Epidermal melanocyte (primary cell): Measurements from ENCODE around the gene ISG15.
"Not testable (repeated sequence)": the region's sequence is repeated elsewhere in the genome, so short reads cannot be mapped to it uniquely, and the experiment has no call there.

Experiments used
- DNase-seq: peaks from one replicate; pipeline ENCODE4 v3.0.0; 2011; ENCODE audit warnings: low spot score; ENCODE audit not compliant: insufficient read length

Gene ISG15

GRCh38 chr1:975365-975764 lies 37.9 kb upstream of the ISG15 start:
- no peak for DNase-seq

GRCh38 chr1:975896-976683 lies 37.2 kb upstream of the ISG15 start:
- peak; percentile 95 for DNase-seq

GRCh38 chr1:976791-977190 lies 36.5 kb upstream of the ISG15 start:
- not testable (repeated sequence) for DNase-seq

GRCh38 chr1:978069-978834 lies 35.0 kb upstream of the ISG15 start:
- DNase-seq = no peak

- no peak for DNase-seq
These were observed 34.2 kb upstream of the ISG15 start for GRCh38 chr1:978835-979743.

GRCh38 chr1:979744-980072 lies 33.6 kb upstream of the ISG15 start:
- DNase-seq = no peak

GRCh38 chr1:980137-980571 lies 33.1 kb upstream of the ISG15 start:
- DNase-seq = no peak

GRCh38 chr1:980602-981395 lies 32.5 kb upstream of the ISG15 start:
- no peak for DNase-seq

- DNase-seq = no peak
These were observed 31.8 kb upstream of the ISG15 start for GRCh38 chr1:981491-981954.

- DNase-seq = no peak
These were observed 31.2 kb upstream of the ISG15 start, which contains the start of gene PERM1 for GRCh38 chr1:981955-982558. Gene PERM1 (minus strand): TSS chr1:982093. CDS start chr1:981029, 1,064 bp downstream.

- DNase-seq = no peak
These were observed 30.4 kb upstream of the ISG15 start for GRCh38 chr1:982765-983436.

- DNase-seq = peak; percentile 77
These were observed 29.4 kb upstream of the ISG15 start for GRCh38 chr1:983798-984475.

- DNase-seq = no peak
These were observed 28.9 kb upstream of the ISG15 start for GRCh38 chr1:984476-984814.

- no peak for DNase-seq
These were observed 28.2 kb upstream of the ISG15 start for GRCh38 chr1:985126-985525.

GRCh38 chr1:988061-988460 lies 25.2 kb upstream of the ISG15 start:
- DNase-seq = not testable (repeated sequence)

- not testable (repeated sequence) for DNase-seq
These were observed 22.0 kb upstream of the ISG15 start for GRCh38 chr1:991275-991674.

GRCh38 chr1:991895-992294 lies 21.4 kb upstream of the ISG15 start:
- no peak for DNase-seq

GRCh38 chr1:992362-992761 lies 20.9 kb upstream of the ISG15 start:
- DNase-seq = no peak

GRCh38 chr1:993379-993995 lies 19.8 kb upstream of the ISG15 start:
- DNase-seq = no peak
